Transverse colon (tissue), 4 donors: Measurements from ENCODE around the gene YTHDF1. TPM values are rescaled to one million over a fixed set of nuclear protein-coding genes. Genes with fewer than 3 reads are reported as not detected.

Experiments
- DNase-seq: peaks from one replicate; pipeline ENCODE4 v3.0.0-alpha.2; 2019
- H3K27ac ChIP-seq, 4 donors: fragments of 200-600 bp; sonication (generic); 2 replicates each; pipeline ENCODE4 v1.5.1; 2016 to 2018; ENCODE audit warnings: inconsistent platforms in 4 of 4
- H3K27me3 ChIP-seq: fragments of 200-600 bp; sonication (generic); 2 replicates; pipeline ENCODE4 v1.5.1; 2017; ENCODE audit warnings: inconsistent platforms
- H3K36me3 ChIP-seq, 4 donors: fragments of 200-600 bp; sonication (generic); 2 replicates each; pipeline ENCODE4 v1.5.1; 2017 to 2019; ENCODE audit warnings: inconsistent platforms in 4 of 4
- H3K4me1 ChIP-seq, 4 donors: fragments of 200-600 bp; sonication (generic); 2 replicates each; pipeline ENCODE4 v1.5.1; 2017 to 2020; ENCODE audit warnings: inconsistent platforms in 4 of 4
- H3K4me3 ChIP-seq, 4 donors: fragments of 200-600 bp; sonication (generic); 1 replicate in 1 of 4; 2 replicates in 3 of 4; pipeline versions ENCODE4 v1.5.1 to v1.6.1; 2017 to 2019; ENCODE audit warnings: inconsistent platforms in 4 of 4
- H3K9me3 ChIP-seq, 2 donors: fragments of 200-600 bp; sonication (generic); 2 replicates each; pipeline ENCODE4 v1.5.1; 2017 to 2019; ENCODE audit warnings: inconsistent platforms in 2 of 2
- EP300 ChIP-seq: sonication (generic); formaldehyde crosslinking; IDR thresholded peaks from one replicate; pipeline ENCODE4 v1.6.1; 2017; ENCODE audit warnings: antibody characterized with exemption, low read depth
- POLR2A ChIP-seq: fragments of 450-650 bp; IDR thresholded peaks from one replicate; pipeline ENCODE4 v1.6.1; 2016; ENCODE audit warnings: antibody characterized with exemption, mild to moderate bottlenecking, moderate library complexity
- POLR2AphosphoS5 ChIP-seq, 3 donors: sonication (generic); formaldehyde crosslinking; IDR thresholded peaks; one replicate each; pipeline ENCODE4 v1.6.1; 2016; ENCODE audit warnings: antibody characterized with exemption in 3 of 3
- WGBS, 2 donors: methylation state at CpG; one replicate each; pipeline ENCODE4 v1.1.5; 2018; ENCODE audit warnings: low coverage in 1 of 2; 5-methylcytosine and 5-hydroxymethylcytosine counted together
- in situ Hi-C, 4 donors: fragments of 200-750 bp; cut with MboI; loops; one replicate each; pipeline versions ENCODE4 v1.15.0 to v1.15.1; 2017; ENCODE audit warnings: low sequenced_read_pairs in 3 of 4, low pct_ligation_motif_present in 1 of 4, low pct_unique_long_range_greater_than_20kb in 1 of 4
- intact Hi-C: fragments of 100-400 bp; cut with DNase I; formaldehyde crosslinking; loops from one replicate; pipeline ENCODE4 v1.15.1; 2023; ENCODE audit warnings: low total_unique reads
- total RNA-seq, 4 donors: library from RNA; depleted of rRNA; stranded (reverse); fragments of >200 nt; gene quantifications; one replicate each; pipeline ENCODE4 v1.1.0, GENCODE V29; 2016
- TF ChIP-seq, protein P1 (sequence below), 5 experiments: fragments of 200-600 bp in 3 of 5; fragments of 450-650 bp in 2 of 5; sonication (generic) in 3 of 5; IDR thresholded peaks; 1 replicate in 2 of 5; 2 replicates in 3 of 5; pipeline ENCODE4 v1.5.1; 2016 to 2017; ENCODE audit warnings: antibody characterized with exemption in 5 of 5, inconsistent platforms in 3 of 5, mild to moderate bottlenecking in 2 of 5, moderate library complexity in 1 of 5

Gene YTHDF1
- total RNA-seq, 4 donors from 2014 or later: 29.4 to 35.2 (median 32.9) TPM

DNA sequence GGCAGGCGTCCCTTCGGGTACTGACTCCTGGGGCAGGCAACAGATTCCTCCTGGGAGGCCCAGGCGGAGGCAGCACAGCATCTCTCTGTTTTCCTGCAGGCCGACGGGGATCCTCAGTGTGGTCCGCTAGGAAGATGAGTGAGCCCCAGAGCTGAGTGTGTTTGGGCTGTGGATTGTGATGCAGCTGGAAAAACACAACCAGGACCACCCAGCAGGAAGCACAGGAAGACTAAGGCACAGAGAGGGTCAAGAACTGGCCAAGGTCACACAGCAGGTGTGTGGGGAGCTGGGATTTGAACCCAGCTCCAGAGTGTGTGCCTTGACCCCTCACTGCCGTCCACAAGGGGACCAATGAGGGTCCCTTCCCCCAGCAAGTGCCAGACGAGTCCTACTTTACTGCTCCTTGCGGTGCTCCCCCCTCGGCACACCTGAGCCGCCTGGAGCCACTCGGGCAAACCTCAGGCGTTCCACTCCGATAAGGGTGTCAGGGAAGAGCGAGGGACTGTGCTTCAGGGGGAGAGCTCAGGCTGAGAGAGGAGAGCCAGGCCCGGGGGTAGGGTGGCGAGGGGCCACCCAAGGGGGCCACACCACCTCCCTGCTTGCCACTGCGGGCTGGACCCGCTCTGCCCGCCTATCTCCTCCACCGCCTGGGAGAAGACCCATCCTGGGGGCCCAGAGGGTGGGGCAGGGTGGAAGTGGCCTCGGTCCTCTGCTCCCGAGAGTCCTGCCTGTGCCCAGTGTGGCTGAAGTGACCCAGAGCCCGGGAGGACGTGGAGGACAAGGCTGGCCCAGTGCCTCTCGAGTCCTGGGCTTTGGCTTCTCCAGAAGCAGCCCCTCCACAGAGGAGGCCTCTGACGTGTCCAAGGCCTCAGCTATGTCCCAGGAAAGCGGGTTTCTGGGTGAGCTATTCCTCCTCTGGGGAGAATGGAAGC, 63.3 kb downstream of the YTHDF1 start:
- WGBS, 2 donors: 68% methylated on average over 18 of the region's 28 CpGs; no CpG with 5 or more reads in 1 of the 2 donors
- DNase-seq: no peak
- TF ChIP-seq EP300: no peak
- TF ChIP-seq, protein P1, sequence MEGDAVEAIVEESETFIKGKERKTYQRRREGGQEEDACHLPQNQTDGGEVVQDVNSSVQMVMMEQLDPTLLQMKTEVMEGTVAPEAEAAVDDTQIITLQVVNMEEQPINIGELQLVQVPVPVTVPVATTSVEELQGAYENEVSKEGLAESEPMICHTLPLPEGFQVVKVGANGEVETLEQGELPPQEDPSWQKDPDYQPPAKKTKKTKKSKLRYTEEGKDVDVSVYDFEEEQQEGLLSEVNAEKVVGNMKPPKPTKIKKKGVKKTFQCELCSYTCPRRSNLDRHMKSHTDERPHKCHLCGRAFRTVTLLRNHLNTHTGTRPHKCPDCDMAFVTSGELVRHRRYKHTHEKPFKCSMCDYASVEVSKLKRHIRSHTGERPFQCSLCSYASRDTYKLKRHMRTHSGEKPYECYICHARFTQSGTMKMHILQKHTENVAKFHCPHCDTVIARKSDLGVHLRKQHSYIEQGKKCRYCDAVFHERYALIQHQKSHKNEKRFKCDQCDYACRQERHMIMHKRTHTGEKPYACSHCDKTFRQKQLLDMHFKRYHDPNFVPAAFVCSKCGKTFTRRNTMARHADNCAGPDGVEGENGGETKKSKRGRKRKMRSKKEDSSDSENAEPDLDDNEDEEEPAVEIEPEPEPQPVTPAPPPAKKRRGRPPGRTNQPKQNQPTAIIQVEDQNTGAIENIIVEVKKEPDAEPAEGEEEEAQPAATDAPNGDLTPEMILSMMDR (IDR thresholded peaks at IDR 0.05): no peak
- TF ChIP-seq POLR2AphosphoS5 (IDR thresholded peaks at IDR 0.05): no peak
- no peak for TF ChIP-seq POLR2A
- in situ Hi-C loops: no loop called here
- Histone ChIP-seq H3K4me3 (no peak overlapping the region), H3K36me3 (no peaks in the 10 kb centered on the region), H3K4me1 (no peaks in the 10 kb centered on the region), H3K27me3 (peaks cover 69% of the 10 kb centered on the region), H3K9me3 (peaks cover 4 to 7% of the 10 kb centered on the region in 2 donors), H3K27ac (no peak overlapping the region)
- intact Hi-C loops: no loop called here

DNA sequence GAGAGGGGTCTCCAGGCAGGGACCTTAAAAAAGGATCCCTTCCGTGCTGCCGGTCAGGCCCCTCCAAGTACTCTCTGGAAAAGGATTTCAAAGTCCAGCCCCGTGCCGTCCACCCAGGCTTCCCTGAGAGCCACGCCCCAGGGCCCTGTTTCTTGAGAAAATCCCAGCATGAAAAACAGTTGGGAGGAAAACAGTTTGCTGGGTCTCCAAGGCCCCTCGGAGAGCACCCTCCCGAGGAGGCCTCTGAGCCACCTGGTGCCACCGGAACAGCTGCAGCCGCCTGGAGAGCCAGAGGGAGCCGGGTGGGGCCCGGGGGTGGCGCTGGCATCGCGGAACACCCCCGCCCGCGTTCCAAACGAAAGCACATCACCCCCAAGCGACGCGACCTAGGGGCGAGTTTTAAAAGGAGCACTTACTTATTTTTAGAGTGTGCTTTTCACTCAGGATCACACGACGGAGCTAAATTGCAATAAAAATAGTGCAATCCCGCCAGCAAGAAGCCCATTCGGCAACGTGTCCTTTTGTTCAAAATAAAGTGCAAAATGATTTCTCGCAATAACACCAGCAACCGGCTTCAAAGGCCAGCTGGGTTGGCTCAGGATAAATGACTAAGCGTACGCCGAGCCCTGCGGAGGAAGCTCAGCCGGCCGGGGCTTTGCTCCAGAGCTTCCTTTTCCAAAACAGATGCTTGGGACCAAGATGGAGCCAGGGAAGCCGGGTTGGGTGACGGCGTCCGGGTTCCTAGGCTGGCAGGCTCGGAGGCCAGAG, 64.2 kb downstream of the YTHDF1 start:
- Histone ChIP-seq H3K36me3 (no peaks in the 10 kb centered on the region), H3K27me3 (peaks cover 69% of the 10 kb centered on the region), H3K4me3 (no peak overlapping the region), H3K4me1 (no peaks in the 10 kb centered on the region), H3K9me3 (peaks cover 9 to 10% of the 10 kb centered on the region in 2 donors), H3K27ac (no peak overlapping the region)
- in situ Hi-C loops: no loop called here
- 42 to 54% methylated on average over 13 to 40 of the region's 40 CpGs for WGBS, 2 donors
- intact Hi-C loops: no loop called here
- DNase-seq: no peak
- no peak for TF ChIP-seq POLR2AphosphoS5 (IDR thresholded peaks at IDR 0.05)
- TF ChIP-seq, protein P1 (IDR thresholded peaks at IDR 0.05): no peak
- no peak for TF ChIP-seq EP300
- no peak for TF ChIP-seq POLR2A

DNA sequence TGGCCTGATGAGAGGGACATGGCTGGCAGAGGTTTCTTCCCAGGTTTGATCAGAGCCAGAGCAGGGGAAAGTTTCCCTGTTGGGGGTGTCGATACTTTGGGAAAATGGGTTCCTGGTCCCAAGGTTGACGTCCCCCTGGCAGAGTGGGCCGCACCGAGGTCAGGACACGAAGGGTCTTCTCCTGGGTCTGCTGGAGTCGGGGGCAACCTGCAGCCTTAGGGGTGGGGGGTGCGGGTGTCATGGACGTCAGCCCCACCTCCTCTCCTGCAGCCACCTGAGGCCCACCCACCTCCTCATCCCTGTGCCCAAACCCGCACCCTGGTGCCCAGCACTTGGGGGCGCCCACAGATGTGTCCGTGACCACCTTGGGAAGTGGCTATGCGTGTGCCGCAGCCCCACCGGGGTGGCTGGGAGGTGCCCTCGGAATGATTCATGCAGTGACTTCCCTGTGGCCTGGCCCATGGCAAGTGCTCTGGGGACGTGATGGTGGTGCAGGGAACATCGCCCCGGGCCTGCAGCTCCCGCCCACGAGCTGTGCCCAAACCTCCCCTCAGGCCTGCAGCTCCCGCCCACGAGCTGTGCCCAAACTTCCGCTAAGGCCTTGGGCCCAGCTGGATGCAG, 64.9 kb downstream of the YTHDF1 start:
- intact Hi-C loops: no loop called here
- DNase-seq: no peak
- H3K9me3 ChIP-seq: peaks cover 9 to 10% of the 10 kb centered on the region in 2 donors
- TF ChIP-seq POLR2AphosphoS5 (IDR thresholded peaks at IDR 0.05) (no peak), POLR2A (no peak), EP300 (no peak)
- TF ChIP-seq, protein P1 (IDR thresholded peaks at IDR 0.05): no peak
- H3K27ac ChIP-seq: no peak overlapping the region
- H3K27me3 ChIP-seq: peaks cover 63% of the 10 kb centered on the region
- no peaks in the 10 kb centered on the region for H3K36me3 ChIP-seq
- WGBS, 2 donors: 73% methylated on average over 23 of the region's 23 CpGs; no CpG with 5 or more reads in 1 of the 2 donors
- in situ Hi-C loops: no loop called here
- no peak overlapping the region for H3K4me3 ChIP-seq
- H3K4me1 ChIP-seq: no peaks in the 10 kb centered on the region
